ENCODE data around the gene GLIS1. TPM values are rescaled to one million over a fixed set of nuclear protein-coding genes. Genes with fewer than 3 reads are reported as not detected.

Gene GLIS1
- polyA plus RNA-seq, 1 donor (not counting 4 experiments of a cell fraction or from before 2014, with no cell fraction given): not detected

DNA sequence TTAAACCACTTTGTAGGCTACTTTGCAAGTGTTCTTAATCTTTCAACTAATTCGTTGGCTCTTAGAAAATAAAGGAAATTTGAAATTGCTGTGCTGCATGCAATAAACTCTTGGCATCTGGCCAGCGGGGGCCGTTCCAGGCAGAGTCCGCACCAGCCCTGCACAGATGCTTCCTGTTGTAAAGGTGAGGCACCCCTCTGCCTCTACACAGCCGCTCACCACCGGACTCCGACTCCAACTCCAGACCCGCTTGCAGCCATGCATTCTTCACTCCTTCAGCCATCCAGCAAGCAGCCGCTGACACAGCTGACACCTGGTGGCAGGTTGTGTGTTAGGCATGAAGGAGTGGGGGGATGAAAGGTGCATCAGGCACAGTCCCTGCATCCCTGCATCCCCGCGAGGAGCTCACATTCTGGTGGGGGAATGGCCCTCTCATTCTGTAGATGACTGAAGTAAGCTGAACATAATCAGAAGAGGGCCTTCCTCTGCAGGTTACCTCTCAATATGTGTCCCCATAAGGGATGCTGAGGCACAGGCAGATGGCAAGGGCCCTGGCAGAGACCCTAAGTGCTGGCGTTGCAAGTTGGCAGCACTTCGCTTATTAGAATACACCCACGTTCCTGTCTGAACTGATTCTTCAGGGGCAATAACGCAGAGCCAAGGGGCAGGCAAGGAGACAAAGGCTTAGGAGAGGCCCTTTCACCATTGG is 56.8 kb downstream of the GLIS1 start:
- Histone ChIP-seq H2AFZ (ENCODE audit: control insufficient read depth, low read length) (no peak overlapping the region), H3K79me2 (ENCODE audit: control insufficient read depth, insufficient read depth, low read length) (no peaks in the 10 kb centered on the region), H3K9me3 (ENCODE audit: control insufficient read depth, low read depth, low read length) (no peaks in the 10 kb centered on the region), H3K4me3 (ENCODE audit: control insufficient read depth in 2 of 3, extremely low read depth in 1 of 3, insufficient read depth in 2 of 3, low read depth in 1 of 3, low read length in 3 of 3) (no peak overlapping the region), H3K36me3 (ENCODE audit: control insufficient read depth in 2 of 2, extremely low read depth in 1 of 2, insufficient read depth in 2 of 2, low read length in 2 of 2) (no peaks in the 10 kb centered on the region), H4K20me1 (ENCODE audit: control insufficient read depth, extremely low read depth, insufficient read depth, low read length) (peaks cover 5% of the 10 kb centered on the region), H3K9me1 (ENCODE audit: control insufficient read depth, extremely low read depth, insufficient read depth, low read length) (no peaks in the 10 kb centered on the region), H3K4me1 (ENCODE audit: control insufficient read depth, extremely low read depth, insufficient read depth, low read length) (no peaks in the 10 kb centered on the region), H3K4me2 (ENCODE audit: control insufficient read depth, extremely low read depth, insufficient read depth, low read depth, low read length) (no peak overlapping the region), H3K27ac (ENCODE audit: control insufficient read depth, insufficient read depth, low read length) (no peak overlapping the region), H3K27me3 (ENCODE audit: control insufficient read depth, extremely low read depth, insufficient read depth, low read length) (peaks cover 42% of the 10 kb centered on the region), H3K9ac (ENCODE audit: control insufficient read depth, extremely low read depth, insufficient read depth, low read length) (no peak overlapping the region)
- dilution Hi-C loops (cut with MboI; ENCODE audit: extremely low pct_ligation_motif_present, low sequenced_read_pairs): no loop called here
- DNase-seq (ENCODE audit: low read depth, low spot score) (no peak), FAIRE-seq (peak; percentile 20)
- no peak for TF ChIP-seq EZH2 (IDR thresholded peaks at IDR 0.05; ENCODE audit: low read length)
- TF ChIP-seq, protein P1, sequence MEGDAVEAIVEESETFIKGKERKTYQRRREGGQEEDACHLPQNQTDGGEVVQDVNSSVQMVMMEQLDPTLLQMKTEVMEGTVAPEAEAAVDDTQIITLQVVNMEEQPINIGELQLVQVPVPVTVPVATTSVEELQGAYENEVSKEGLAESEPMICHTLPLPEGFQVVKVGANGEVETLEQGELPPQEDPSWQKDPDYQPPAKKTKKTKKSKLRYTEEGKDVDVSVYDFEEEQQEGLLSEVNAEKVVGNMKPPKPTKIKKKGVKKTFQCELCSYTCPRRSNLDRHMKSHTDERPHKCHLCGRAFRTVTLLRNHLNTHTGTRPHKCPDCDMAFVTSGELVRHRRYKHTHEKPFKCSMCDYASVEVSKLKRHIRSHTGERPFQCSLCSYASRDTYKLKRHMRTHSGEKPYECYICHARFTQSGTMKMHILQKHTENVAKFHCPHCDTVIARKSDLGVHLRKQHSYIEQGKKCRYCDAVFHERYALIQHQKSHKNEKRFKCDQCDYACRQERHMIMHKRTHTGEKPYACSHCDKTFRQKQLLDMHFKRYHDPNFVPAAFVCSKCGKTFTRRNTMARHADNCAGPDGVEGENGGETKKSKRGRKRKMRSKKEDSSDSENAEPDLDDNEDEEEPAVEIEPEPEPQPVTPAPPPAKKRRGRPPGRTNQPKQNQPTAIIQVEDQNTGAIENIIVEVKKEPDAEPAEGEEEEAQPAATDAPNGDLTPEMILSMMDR (optimal IDR thresholded peaks at IDR 0.05 in 1 of 3, IDR thresholded peaks at IDR 0.05 in 1 of 3, conservative IDR thresholded peaks at IDR 0.05 in 1 of 3; ENCODE audit: extremely low read depth in 1 of 3, insufficient read depth in 2 of 3, low read length in 3 of 3): peak; percentile 65 to 92 (median 86)

DNA sequence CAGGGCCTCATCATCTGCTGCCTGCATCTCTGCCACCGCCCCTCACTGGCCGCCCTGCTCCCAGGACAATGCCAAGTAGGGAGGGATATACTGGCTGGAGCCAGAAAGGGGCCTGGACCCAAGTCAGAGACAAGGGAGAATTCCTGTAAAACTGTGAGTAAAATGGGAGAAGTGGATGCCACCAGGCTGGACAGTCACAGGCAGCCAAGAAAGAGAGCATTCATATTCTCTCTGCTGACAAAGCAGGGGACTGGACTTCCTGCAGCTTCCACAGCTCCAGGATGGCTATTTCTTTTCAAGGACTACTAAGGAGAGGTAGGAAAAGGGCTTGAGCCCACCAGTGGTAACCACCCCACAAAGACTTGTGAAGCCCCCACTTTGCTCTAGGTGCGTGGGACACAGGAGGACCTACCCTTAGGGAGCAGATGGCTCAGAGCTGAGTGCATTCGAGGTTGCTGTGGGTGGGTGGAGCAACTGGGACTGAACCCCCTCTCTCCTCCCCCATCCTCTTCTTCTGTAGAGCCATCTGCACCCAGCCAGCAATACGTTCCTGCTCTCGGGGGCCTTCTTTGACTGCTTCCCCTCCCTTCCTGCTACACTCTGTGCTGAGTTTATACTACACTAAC is 57.5 kb downstream of the GLIS1 start:
- no peaks in the 10 kb centered on the region for H3K79me2 ChIP-seq (ENCODE audit: control insufficient read depth, insufficient read depth, low read length)
- H3K9ac ChIP-seq (ENCODE audit: control insufficient read depth, extremely low read depth, insufficient read depth, low read length): no peak overlapping the region
- TF ChIP-seq EZH2 (IDR thresholded peaks at IDR 0.05; ENCODE audit: low read length): no peak
- TF ChIP-seq, protein P1 (optimal IDR thresholded peaks at IDR 0.05 in 1 of 3, IDR thresholded peaks at IDR 0.05 in 1 of 3, conservative IDR thresholded peaks at IDR 0.05 in 1 of 3; ENCODE audit: extremely low read depth in 1 of 3, insufficient read depth in 2 of 3, low read length in 3 of 3): no peak
- peaks cover 37% of the 10 kb centered on the region for H3K27me3 ChIP-seq (ENCODE audit: control insufficient read depth, extremely low read depth, insufficient read depth, low read length)
- no peak overlapping the region for H3K4me3 ChIP-seq (ENCODE audit: control insufficient read depth in 2 of 3, extremely low read depth in 1 of 3, insufficient read depth in 2 of 3, low read depth in 1 of 3, low read length in 3 of 3)
- H3K9me1 ChIP-seq (ENCODE audit: control insufficient read depth, extremely low read depth, insufficient read depth, low read length): no peaks in the 10 kb centered on the region
- no peaks in the 10 kb centered on the region for H3K4me1 ChIP-seq (ENCODE audit: control insufficient read depth, extremely low read depth, insufficient read depth, low read length)
- H3K36me3 ChIP-seq (ENCODE audit: control insufficient read depth in 2 of 2, extremely low read depth in 1 of 2, insufficient read depth in 2 of 2, low read length in 2 of 2): no peaks in the 10 kb centered on the region
- H3K4me2 ChIP-seq (ENCODE audit: control insufficient read depth, extremely low read depth, insufficient read depth, low read depth, low read length): no peak overlapping the region
- no peak overlapping the region for H3K27ac ChIP-seq (ENCODE audit: control insufficient read depth, insufficient read depth, low read length)
- FAIRE-seq: no peak
- no peak overlapping the region for H2AFZ ChIP-seq (ENCODE audit: control insufficient read depth, low read length)
- DNase-seq (ENCODE audit: low read depth, low spot score): no peak
- no peaks in the 10 kb centered on the region for H3K9me3 ChIP-seq (ENCODE audit: control insufficient read depth, low read depth, low read length)
- H4K20me1 ChIP-seq (ENCODE audit: control insufficient read depth, extremely low read depth, insufficient read depth, low read length): peaks cover 5% of the 10 kb centered on the region
- dilution Hi-C loops (cut with MboI; ENCODE audit: extremely low pct_ligation_motif_present, low sequenced_read_pairs): no loop called here

Data from keratinocyte (primary cell).